ENCODE measurements around the gene PPIG.
"Not testable (repeated sequence)": the region's sequence is repeated elsewhere in the genome, so short reads cannot be mapped to it uniquely, and the experiment has no call there.

Gene PPIG

GRCh38 chr2:169596546-169596945, 12.4 kb downstream of the PPIG start:
- FAIRE-seq = not testable (repeated sequence)

DNA sequence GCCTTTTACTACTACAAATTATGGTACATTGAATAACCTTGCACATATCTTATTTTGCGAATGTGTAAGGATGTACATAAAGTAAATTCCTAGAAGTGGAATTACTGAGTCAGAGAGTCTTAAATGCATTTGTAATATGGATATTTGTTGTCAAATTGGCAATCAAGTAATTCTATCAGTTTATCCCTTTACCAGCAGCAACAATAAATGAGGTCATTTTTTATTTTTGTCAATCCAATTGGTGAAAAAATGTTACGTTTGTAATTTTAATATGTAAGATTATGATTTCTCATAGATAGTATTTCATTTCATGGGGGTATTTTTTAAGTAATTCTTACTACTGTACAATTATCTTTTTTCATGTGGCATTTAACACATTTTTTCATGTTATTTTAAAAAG, 14.8 kb downstream of the PPIG start:
- FAIRE-seq = no peak

- FAIRE-seq = no peak
These were observed 15.4 kb downstream of the PPIG start for GRCh38 chr2:169599568-169599967.

DNA sequence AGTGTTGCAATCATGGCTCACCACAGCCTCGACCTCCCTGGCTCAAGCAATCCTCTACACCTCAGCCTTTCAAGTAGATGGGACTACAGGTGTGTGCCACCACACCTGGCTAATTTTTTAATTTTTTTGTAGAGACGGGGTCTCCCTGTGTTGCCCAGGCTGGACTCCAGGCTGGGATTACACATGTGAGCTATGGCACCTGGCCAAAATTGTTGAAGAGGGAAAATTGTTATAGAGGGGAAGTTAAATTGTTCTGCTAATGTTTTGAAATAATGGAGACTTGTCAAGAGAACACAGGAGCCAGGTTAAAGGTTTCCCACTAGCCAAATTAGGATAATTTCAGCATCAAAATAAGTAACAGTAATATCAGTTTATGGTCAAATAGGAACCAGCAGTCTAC, 25.1 kb downstream of the PPIG start:
- no peak for FAIRE-seq

- no peak for FAIRE-seq
These were observed 29.7 kb downstream of the PPIG start for GRCh38 chr2:169613876-169614275.

DNA sequence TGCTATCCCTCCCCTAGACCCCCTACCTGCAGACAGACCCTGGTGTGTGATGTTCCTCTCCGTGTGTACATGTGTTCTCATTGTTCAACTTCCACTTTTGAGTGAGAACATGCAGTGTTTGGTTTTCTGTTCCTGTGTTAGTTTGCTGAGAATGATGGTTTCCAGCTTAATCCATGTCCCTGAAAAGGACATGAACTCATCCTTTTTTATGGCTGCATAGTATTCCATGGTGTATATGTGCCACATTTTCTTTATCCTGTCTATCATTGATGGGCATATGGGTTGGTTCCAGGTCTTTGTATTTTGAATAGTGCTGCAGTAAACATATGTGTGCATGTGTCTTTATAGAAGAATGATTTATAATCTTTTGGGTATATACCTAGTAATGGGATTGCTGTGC, 31.8 kb downstream of the PPIG start:
- FAIRE-seq = not testable (repeated sequence)

- FAIRE-seq = no peak
These were observed 35.8 kb downstream of the PPIG start for GRCh38 chr2:169619946-169620345.

DNA sequence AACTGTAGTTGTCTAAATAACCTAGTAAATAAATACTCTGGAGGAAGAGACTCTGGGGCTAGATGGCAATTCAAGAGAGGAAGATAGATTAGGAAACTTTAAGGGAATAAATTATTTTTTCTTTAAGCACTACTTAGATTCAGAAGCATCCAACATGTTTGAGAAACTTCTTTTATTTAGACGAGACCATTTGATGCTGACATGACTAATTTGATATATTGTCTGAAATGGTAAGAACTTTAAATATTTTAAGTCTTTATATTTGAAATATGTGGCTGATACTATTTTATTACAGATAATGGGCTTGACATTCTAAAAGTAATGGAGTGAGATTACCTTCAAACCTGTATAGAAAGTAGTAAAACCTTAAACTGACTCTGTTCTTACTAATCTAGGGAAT, 36.4 kb downstream of the PPIG start:
- no peak for FAIRE-seq

DNA sequence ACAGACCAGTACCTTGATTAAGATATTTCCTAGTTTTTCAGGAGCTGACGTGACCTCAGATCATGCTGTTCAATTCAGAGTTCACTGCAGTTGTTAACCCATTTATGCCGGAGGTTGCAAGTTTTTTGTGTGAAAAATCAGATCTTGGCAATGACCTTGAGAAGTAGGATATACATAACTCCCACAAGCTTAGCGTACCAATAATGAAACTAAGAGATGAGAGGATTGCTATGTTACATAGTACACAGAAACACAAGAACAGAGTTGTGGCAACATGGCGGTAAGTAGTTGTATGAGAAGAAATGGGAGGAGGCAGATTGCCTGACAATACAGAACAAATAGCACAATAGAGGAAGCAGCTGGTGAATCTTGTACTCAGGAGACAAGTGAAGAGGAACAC, 39.1 kb downstream of the PPIG start:
- no peak for FAIRE-seq

- no peak for FAIRE-seq
These were observed 41.6 kb downstream of the PPIG start for GRCh38 chr2:169625781-169626180.

DNA sequence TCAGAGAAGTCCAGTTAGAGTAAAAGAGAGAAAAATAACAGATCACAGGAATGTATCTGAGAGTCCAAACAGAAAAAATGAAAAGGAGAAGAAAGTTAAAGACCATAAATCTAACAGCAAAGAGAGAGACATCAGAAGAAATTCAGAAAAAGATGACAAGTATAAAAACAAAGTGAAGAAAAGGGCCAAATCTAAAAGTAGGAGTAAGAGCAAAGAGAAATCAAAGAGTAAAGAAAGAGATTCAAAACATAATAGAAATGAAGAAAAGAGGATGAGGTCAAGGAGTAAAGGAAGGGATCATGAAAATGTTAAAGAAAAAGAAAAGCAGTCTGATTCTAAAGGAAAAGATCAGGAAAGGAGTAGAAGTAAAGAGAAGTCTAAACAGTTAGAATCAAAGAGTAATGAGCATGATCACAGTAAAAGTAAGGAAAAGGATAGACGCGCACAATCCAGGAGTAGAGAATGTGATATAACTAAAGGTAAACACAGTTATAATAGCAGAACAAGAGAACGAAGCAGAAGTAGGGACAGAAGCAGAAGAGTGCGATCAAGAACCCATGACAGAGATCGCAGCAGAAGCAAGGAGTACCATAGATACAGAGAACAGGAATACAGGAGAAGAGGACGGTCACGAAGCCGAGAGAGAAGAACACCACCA, 52.4 kb downstream of the PPIG start:
- FAIRE-seq = no peak

GRCh38 chr2:169637620-169638019, 53.5 kb downstream of the PPIG start:
- peak; percentile 71 for FAIRE-seq

DNA sequence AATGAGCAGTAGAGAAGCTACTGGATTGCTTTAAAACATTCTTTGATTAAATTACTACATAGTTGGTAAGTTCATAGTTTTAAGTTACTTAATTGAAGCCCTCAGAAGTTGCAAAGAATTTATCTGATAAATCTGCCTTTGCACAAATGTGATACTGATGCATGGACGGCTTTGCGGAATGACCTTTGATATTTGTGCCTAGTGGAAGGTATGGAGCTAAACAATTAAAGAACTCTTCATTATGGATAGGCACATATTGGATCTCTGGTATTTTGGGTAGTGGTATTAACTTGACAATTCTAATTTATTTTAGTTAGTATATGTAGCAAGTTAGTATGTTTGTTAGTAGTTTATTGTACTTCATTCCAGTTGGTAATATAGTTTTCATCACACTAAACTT, 56.0 kb downstream of the PPIG start:
- FAIRE-seq = no peak

GRCh38 chr2:169641464-169641863, 57.3 kb downstream of the PPIG start:
- no peak for FAIRE-seq

DNA sequence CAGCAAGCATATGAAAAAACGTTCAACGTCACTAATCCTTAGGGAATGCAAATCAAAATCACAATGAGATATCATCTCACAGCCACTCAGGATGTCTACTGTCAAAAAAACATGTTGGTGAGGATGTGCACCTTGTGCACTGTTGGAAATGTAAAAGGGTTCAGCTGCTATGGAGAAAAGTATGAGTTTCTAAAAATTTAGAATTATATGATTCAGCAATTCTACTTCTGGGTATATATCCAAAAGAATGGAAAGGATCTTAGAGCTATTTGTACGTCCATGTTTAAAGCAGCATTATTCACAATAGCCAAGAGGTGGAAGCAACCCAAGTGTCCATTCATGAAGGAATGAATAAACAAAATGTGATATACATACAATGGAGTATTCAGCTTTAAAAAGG, 60.0 kb downstream of the PPIG start:
- FAIRE-seq = no peak

GRCh38 chr2:169647496-169647895, 63.3 kb downstream of the PPIG start:
- FAIRE-seq = no peak

DNA sequence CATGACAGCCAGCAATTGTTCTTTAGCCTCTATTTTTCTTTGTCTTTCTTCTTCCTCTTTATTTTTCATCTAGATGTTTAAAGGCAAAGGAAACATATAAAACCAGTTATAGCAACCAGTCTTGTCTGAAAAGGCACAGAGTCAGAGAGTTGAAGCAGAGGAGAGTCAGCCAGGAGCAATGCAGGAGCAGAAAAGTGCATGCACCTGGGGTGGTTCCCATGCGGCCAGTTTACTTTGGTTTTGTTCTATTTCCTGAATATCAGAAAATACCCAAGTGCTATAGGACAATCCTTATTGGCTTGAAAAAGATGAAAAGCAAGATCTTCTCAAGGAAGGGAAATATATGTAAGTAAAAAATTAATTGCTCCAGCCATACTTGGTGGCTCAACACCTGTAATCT, 65.1 kb downstream of the PPIG start:
- no peak for FAIRE-seq

DNA sequence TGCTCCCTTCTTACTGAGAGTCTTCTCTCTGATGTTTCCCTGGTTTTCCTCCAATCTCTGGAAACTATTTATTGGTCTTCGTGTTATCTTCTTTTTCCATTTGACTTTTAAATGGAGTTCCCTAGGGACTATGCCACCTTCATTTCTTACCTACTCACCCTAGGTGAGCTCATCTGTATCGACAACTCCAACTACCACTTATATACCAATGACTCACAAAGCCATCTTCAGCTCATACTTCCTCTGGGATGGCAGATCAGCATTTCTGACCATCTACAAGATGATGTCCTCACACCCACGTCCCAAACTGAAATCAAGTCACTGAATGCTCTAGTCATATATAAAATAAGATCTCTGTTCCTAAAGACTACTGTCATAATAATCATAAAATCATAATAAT, 69.5 kb downstream of the PPIG start:
- FAIRE-seq = no peak

DNA sequence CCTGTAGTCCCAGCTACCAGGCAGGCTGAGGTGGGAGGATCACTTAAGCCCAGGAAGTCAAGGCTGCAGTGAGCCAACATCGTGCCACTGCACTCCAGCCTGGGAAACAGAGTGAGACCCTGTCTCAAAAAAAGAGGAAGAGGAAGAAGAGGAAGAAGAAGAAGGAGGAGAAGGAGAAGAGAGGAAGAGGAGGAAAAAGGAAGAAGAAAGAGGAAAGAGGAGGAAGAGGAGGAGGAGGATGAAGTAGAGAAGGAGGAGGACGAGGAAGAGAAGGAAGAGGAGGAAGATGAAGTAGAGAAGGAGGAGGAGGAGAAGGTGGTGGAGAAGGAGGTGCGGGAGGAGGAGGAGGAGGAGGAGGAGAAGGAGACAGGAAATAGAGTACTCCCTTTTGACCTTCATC, 72.0 kb downstream of the PPIG start:
- no peak for FAIRE-seq

GRCh38 chr2:169658877-169659276, 74.7 kb downstream of the PPIG start:
- no peak for FAIRE-seq

DNA sequence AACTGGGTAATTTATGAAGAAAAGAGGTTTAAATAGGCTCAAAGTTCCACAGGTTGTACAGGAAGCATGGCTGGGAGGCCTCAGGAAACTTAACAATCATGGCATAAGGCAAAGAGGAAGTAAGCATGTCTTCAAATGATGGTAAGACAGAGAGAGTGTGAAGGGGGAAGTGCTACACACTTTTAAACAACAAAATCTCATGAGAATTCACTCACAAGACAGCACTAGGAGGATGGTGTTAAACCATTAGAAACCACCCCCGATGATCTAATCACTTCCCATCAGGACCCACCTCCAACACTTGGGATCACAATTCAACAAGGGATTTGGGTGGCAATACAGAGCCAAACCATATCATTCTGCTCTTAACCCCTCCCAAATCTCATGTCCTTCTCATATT, 75.2 kb downstream of the PPIG start:
- FAIRE-seq = no peak

- no peak for FAIRE-seq
These were observed 77.1 kb downstream of the PPIG start for GRCh38 chr2:169661265-169661664.

- no peak for FAIRE-seq
These were observed 78.6 kb downstream of the PPIG start for GRCh38 chr2:169662744-169663143.

- no peak for FAIRE-seq
These were observed 79.1 kb downstream of the PPIG start for GRCh38 chr2:169663247-169663646.

GRCh38 chr2:169664600-169664977, 80.4 kb downstream of the PPIG start:
- no peak for FAIRE-seq
